Lower leg skin (tissue), 3 donors: ENCODE measurements around the gene LGALS8.

ENCODE experiments used
- CTCF ChIP-seq, 3 donors: fragments of 450-650 bp; IDR thresholded peaks; one replicate each; pipeline ENCODE4 v1.5.1; 2016; ENCODE audit warnings: antibody characterized with exemption in 3 of 3, mild to moderate bottlenecking in 3 of 3, moderate library complexity in 2 of 3
- POLR2A ChIP-seq, 2 donors: fragments of 450-650 bp; IDR thresholded peaks; one replicate each; pipeline ENCODE4 v1.6.1; 2016 to 2017; ENCODE audit warnings: antibody characterized with exemption in 2 of 2, mild to moderate bottlenecking in 1 of 2, moderate library complexity in 1 of 2

GRCh38 chr1:236524142-236524894 lies 536 bp downstream of the LGALS8 start:
- TF ChIP-seq CTCF (IDR thresholded peaks at IDR 0.05) (no peak), POLR2A (IDR thresholded peaks at IDR 0.05) (no peak)
